ENCODE data around the gene SERINC5.

SERINC5 gene

DNA sequence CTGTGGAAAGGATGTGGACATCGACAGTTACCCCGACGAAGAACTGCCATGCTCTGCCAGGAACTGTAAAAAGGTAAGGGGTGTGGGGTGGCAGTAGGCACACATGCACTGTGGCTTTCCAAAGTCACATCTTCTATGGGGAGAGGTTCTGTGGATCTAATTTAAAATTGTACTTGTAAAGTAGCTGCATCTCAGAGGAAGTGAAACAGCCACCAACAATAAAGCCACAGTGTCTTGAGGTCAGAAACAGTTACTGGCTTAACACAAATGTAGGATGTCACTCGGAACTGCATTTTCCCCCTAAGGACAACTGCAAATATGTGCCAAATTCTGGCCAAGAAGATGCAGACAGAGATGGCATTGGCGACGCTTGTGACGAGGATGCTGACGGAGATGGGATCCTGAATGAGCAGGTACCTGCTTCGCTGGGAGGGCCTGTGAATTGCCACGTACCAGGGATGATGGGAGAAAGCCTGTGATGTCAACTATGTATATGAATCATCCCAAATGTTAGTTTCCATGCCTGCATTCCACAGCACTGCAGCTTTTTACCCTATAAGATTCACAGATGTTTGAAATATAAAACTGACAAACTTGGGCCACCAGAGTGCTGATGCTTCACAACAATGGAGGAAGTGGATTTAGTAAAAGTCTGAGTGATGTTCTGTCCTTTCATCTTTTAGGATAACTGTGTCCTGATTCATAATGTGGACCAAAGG lies 185.4 kb downstream of the SERINC5 start:
- TF ChIP-seq, protein P1, sequence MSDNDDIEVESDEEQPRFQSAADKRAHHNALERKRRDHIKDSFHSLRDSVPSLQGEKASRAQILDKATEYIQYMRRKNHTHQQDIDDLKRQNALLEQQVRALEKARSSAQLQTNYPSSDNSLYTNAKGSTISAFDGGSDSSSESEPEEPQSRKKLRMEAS (IDR thresholded peaks at IDR 0.05; ENCODE audit: low read depth, low read length), result no peak
- TF ChIP-seq CTCF (IDR thresholded peaks at IDR 0.05; ENCODE audit: low read depth, low read length) (no peak), MYC (IDR thresholded peaks at IDR 0.05; ENCODE audit: low read depth, low read length) (no peak), POLR2A (IDR thresholded peaks at IDR 0.05; ENCODE audit: extremely low read depth, insufficient read length) (no peak)
- H3K4me3 ChIP-seq (ENCODE audit: low read depth, low read length), result no peak overlapping the region
- peak; percentile 43 for DNase-seq (ENCODE audit: low read depth)

GRCh38 chr5:80069918-80070318 lies 185.9 kb downstream of the SERINC5 start:
- no peak for TF ChIP-seq CTCF (IDR thresholded peaks at IDR 0.05; ENCODE audit: low read depth, low read length)
- TF ChIP-seq MYC (IDR thresholded peaks at IDR 0.05; ENCODE audit: low read depth, low read length), result no peak
- no peak for TF ChIP-seq POLR2A (IDR thresholded peaks at IDR 0.05; ENCODE audit: extremely low read depth, insufficient read length)
- TF ChIP-seq, protein P1 (IDR thresholded peaks at IDR 0.05; ENCODE audit: low read depth, low read length), result no peak
- no peak overlapping the region for H3K4me3 ChIP-seq (ENCODE audit: low read depth, low read length)
- DNase-seq (ENCODE audit: low read depth), result peak; percentile 49

DNA sequence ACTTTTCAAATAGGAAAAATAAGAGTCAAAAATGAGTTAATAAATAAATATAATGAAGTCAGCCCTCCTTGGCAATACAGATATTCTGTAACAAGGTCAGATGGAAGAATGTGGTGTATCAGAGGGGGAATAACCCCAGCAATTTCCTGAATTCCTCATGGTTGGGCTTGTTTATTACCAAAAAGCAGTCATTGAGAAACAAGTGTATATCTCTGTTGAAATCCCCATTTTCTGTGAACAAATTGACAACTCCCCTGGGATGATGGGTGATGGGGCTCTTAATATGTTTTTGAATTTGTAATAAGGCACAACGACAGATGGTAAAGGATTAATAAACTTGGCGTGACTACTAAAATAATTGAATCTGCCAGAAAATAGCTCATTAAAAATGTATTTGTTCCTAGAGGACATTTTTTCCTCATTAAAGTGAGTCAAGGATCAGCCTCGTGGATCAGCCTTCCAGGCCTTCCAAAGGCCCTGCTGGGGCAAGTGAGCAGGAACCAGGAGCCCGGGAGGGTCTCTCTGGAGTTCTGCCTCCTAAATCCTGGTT lies 186.5 kb downstream of the SERINC5 start:
- no peak for TF ChIP-seq CTCF (IDR thresholded peaks at IDR 0.05; ENCODE audit: low read depth, low read length)
- no peak for TF ChIP-seq MYC (IDR thresholded peaks at IDR 0.05; ENCODE audit: low read depth, low read length)
- TF ChIP-seq POLR2A (IDR thresholded peaks at IDR 0.05; ENCODE audit: extremely low read depth, insufficient read length), result no peak
- TF ChIP-seq, protein P1 (IDR thresholded peaks at IDR 0.05; ENCODE audit: low read depth, low read length), result no peak
- no peak for DNase-seq (ENCODE audit: low read depth)
- H3K4me3 ChIP-seq (ENCODE audit: low read depth, low read length), result no peak overlapping the region

- TF ChIP-seq MYC (IDR thresholded peaks at IDR 0.05; ENCODE audit: low read depth, low read length), result no peak
- no peak for TF ChIP-seq CTCF (IDR thresholded peaks at IDR 0.05; ENCODE audit: low read depth, low read length)
- TF ChIP-seq, protein P1 (IDR thresholded peaks at IDR 0.05; ENCODE audit: low read depth, low read length), result no peak
- TF ChIP-seq POLR2A (IDR thresholded peaks at IDR 0.05; ENCODE audit: extremely low read depth, insufficient read length), result no peak
- H3K4me3 ChIP-seq (ENCODE audit: low read depth, low read length), result no peak overlapping the region
- DNase-seq (ENCODE audit: low read depth), result no peak
Measured at GRCh38 chr5:80068775-80069174, 187.1 kb downstream of the SERINC5 start.

- H3K4me3 ChIP-seq (ENCODE audit: low read depth, low read length), result no peak overlapping the region
- DNase-seq (ENCODE audit: low read depth), result no peak
- no peak for TF ChIP-seq CTCF (IDR thresholded peaks at IDR 0.05; ENCODE audit: low read depth, low read length)
- no peak for TF ChIP-seq POLR2A (IDR thresholded peaks at IDR 0.05; ENCODE audit: extremely low read depth, insufficient read length)
- no peak for TF ChIP-seq MYC (IDR thresholded peaks at IDR 0.05; ENCODE audit: low read depth, low read length)
- TF ChIP-seq, protein P1 (IDR thresholded peaks at IDR 0.05; ENCODE audit: low read depth, low read length), result no peak
Measured at GRCh38 chr5:80068246-80068636, 187.6 kb downstream of the SERINC5 start.

Data from NB4 (cell line).